Endothelial cell of umbilical vein (primary cell): ENCODE measurements around the gene ANKRD28. TPM values are rescaled to one million over a fixed set of nuclear protein-coding genes. Genes with fewer than 3 reads are reported as not detected.
"Not testable (repeated sequence)": the region's sequence is repeated elsewhere in the genome, so short reads cannot be mapped to it uniquely, and the experiment has no call there.

Experiments used
- BruUV-seq: library from RNA; stranded (reverse); fragments of 400-500 nt; replicated peaks from 2 replicates; lab custom pipeline; 2021; lab: Mats Ljungman, UMichigan
- CTCF ChIA-PET: fragments of 300-600, 350-600 bp; sonication (Branson Sonifier 250); formaldehyde crosslinking; loops from one replicate; lab custom pipeline; 2021; ENCODE audit warnings: antibody characterized with exemption, inconsistent platforms; lab: Charles Lee
- POLR2A ChIA-PET: fragments of 300-600, 350-600 bp; sonication (Branson Sonifier 250); formaldehyde crosslinking; loops from one replicate; lab custom pipeline; 2021; ENCODE audit warnings: antibody characterized with exemption, inconsistent platforms; lab: Charles Lee
- DNase-seq: peaks from one replicate; pipeline ENCODE4 v3.0.0-alpha.2; 2011; ENCODE audit warnings: low read depth, low spot score
- FAIRE-seq: peaks from 2 replicates; lab custom pipeline; 2011; peaks lifted over from hg19 to GRCh38; lab: Jason Lieb, UNC
- H2AFZ ChIP-seq: 2 replicates; pipeline ENCODE4 v1.6.0; 2012; ENCODE audit warnings: low read depth, low read length, control low read depth, inconsistent platforms
- H3K27ac ChIP-seq: 2 replicates; pipeline ENCODE4 v1.5.1; 2011; ENCODE audit warnings: low read depth, mild to moderate bottlenecking, control low read depth, low read length, moderate library complexity; ENCODE audit not compliant: insufficient read depth
- H3K27me3 ChIP-seq, 2 experiments: 2 replicates each; pipeline versions ENCODE4 v1.6.0 to v1.6.1; 2011; ENCODE audit warnings: low read length in 2 of 2, mixed read lengths in 1 of 2; ENCODE audit not compliant: control insufficient read depth in 2 of 2, insufficient read depth in 2 of 2
- H3K36me3 ChIP-seq, 2 experiments: 2 replicates in 1 of 2; 3 replicates in 1 of 2; pipeline ENCODE4 v1.5.1; 2011; ENCODE audit warnings: low read length in 2 of 2, mild to moderate bottlenecking in 1 of 2, moderate library complexity in 1 of 2; ENCODE audit not compliant: control insufficient read depth in 2 of 2, insufficient read depth in 2 of 2; ENCODE audit errors: extremely low read depth in 1 of 2
- H3K4me1 ChIP-seq: 3 replicates; pipeline ENCODE4 v1.5.1; 2011; ENCODE audit warnings: mild to moderate bottlenecking, low read length; ENCODE audit not compliant: control insufficient read depth, insufficient read depth; ENCODE audit errors: extremely low read depth
- H3K4me2 ChIP-seq: 2 replicates; pipeline ENCODE4 v1.6.1; 2011; ENCODE audit warnings: low read length, control low read depth, mixed read lengths; ENCODE audit not compliant: insufficient read depth
- H3K4me3 ChIP-seq, 3 experiments: fragments of 200-600 bp in 1 of 3; sonication (generic), shearing (Covaris generic) in 1 of 3; replicated peaks in 1 of 3; 2 replicates each; pipeline ENCODE4 v1.5.1; 2011 to 2016; ENCODE audit warnings: control low read depth in 3 of 3, low read length in 3 of 3, mild to moderate bottlenecking in 2 of 3, inconsistent platforms in 1 of 3, low read depth in 1 of 3, moderate library complexity in 1 of 3; ENCODE audit not compliant: insufficient read depth in 1 of 3
- H3K79me2 ChIP-seq: 2 replicates; pipeline ENCODE4 v1.6.0; 2012; ENCODE audit warnings: low read length, inconsistent platforms; ENCODE audit not compliant: control insufficient read depth, insufficient read depth
- H3K9ac ChIP-seq: replicated peaks from 2 replicates; pipeline ENCODE3; 2011; ENCODE audit warnings: low read length, control low read depth; ENCODE audit not compliant: insufficient read depth; ENCODE audit errors: extremely low read depth
- H3K9me1 ChIP-seq: replicated peaks from 3 replicates; pipeline ENCODE4 v1.6.0; 2011; ENCODE audit warnings: mild to moderate bottlenecking, low read length; ENCODE audit not compliant: control insufficient read depth, insufficient read depth; ENCODE audit errors: extremely low read depth
- H3K9me3 ChIP-seq: replicated peaks from 2 replicates; pipeline ENCODE4 v1.5.1; 2012; ENCODE audit warnings: low read length, inconsistent platforms; ENCODE audit not compliant: control insufficient read depth, insufficient read depth
- H4K20me1 ChIP-seq: replicated peaks from 2 replicates; pipeline ENCODE3; 2011; ENCODE audit warnings: mild to moderate bottlenecking, low read length; ENCODE audit not compliant: control insufficient read depth, insufficient read depth; ENCODE audit errors: extremely low read depth
- CTCF ChIP-seq, 2 donors: IDR thresholded peaks; 1 replicate in 1 of 2; 2 replicates in 1 of 2; pipeline ENCODE4 v1.5.1; 2011; ENCODE audit warnings: low read length in 2 of 2, mild to moderate bottlenecking in 2 of 2, moderate library complexity in 2 of 2, control low read depth in 1 of 2, inconsistent platforms in 1 of 2, low read depth in 1 of 2; ENCODE audit not compliant: insufficient read depth in 1 of 2; ENCODE audit errors: extremely low read depth in 1 of 2
- EZH2 ChIP-seq: IDR thresholded peaks from 2 replicates; pipeline ENCODE4 v1.6.1; 2012; ENCODE audit warnings: borderline replicate concordance, low read depth, mild to moderate bottlenecking, moderate library complexity, low read length, inconsistent platforms; ENCODE audit not compliant: severe bottlenecking
- FOS ChIP-seq: IDR thresholded peaks from 2 replicates; pipeline ENCODE4 v1.6.1; 2011; ENCODE audit warnings: mild to moderate bottlenecking, low read length, moderate library complexity, borderline replicate concordance; ENCODE audit not compliant: insufficient read depth
- GATA2 ChIP-seq: IDR thresholded peaks from 2 replicates; pipeline ENCODE4 v1.7.0; 2011; ENCODE audit warnings: low read depth, mild to moderate bottlenecking, moderate library complexity, mixed read lengths, low read length; ENCODE audit not compliant: insufficient read length, insufficient read depth
- JUN ChIP-seq: IDR thresholded peaks from 2 replicates; pipeline ENCODE4 v1.6.1; 2011; ENCODE audit warnings: borderline replicate concordance, low read depth; ENCODE audit not compliant: insufficient read length, insufficient read depth
- MYC ChIP-seq: IDR thresholded peaks from one replicate; pipeline ENCODE4 v1.6.1; 2011; ENCODE audit warnings: mild to moderate bottlenecking, low read depth, low read length
- POLR2A ChIP-seq: IDR thresholded peaks from 2 replicates; pipeline ENCODE4 v1.6.1; 2012; ENCODE audit warnings: low read depth, mild to moderate bottlenecking, control low read depth, low read length
- POLR2AphosphoS5 ChIP-seq: IDR thresholded peaks from 2 replicates; pipeline ENCODE4 v1.6.1; 2012; ENCODE audit warnings: low read depth, mild to moderate bottlenecking, control low read depth, low read length, moderate library complexity; ENCODE audit not compliant: insufficient read depth
- dilution Hi-C: fragments of 300-500 bp; cut with MboI; formaldehyde crosslinking; loops from one replicate; pipeline ENCODE4 v1.15.0; 2019; ENCODE audit warnings: low sequenced_read_pairs; ENCODE audit not compliant: extremely low pct_ligation_motif_present
- intact Hi-C: fragments of 100-400 bp; cut with micrococcal nuclease; formaldehyde crosslinking; loops from one replicate; pipeline ENCODE4 v1.10.0; 2022
- polyA plus RNA-seq, 4 experiments: library from polyadenylated mRNA; depleted of rRNA in 3 of 4; stranded (reverse) in 3 of 4; unstranded in 1 of 4; fragments of >200 nt; gene quantifications; 2 replicates each; pipeline versions ENCODE4 v1.2.1 to v1.2.3, GENCODE V29; 2011 to 2012; ENCODE audit warnings: missing spikeins in 1 of 4
- total RNA-seq: library from RNA; stranded (reverse); gene quantifications from 2 replicates; pipeline ENCODE4 v1.2.3, GENCODE V29; 2021
- TF ChIP-seq, protein P1 (sequence below): IDR thresholded peaks from 2 replicates; pipeline ENCODE4 v1.6.1; 2011; ENCODE audit not compliant: insufficient read depth, insufficient read length

Gene ANKRD28
- total and polyA plus RNA-seq, 2 donors (not counting 3 experiments of a cell fraction or from before 2014, with no cell fraction given) = 36.7 to 97.3 TPM

- POLR2A ChIA-PET, FAIRE-seq, H3K27me3 ChIP-seq, H3K9ac ChIP-seq, H3K27ac ChIP-seq, H3K79me2 ChIP-seq, BruUV-seq, CTCF ChIA-PET, H2AFZ ChIP-seq, intact Hi-C loops, dilution Hi-C loops, DNase-seq, H4K20me1 ChIP-seq, H3K36me3 ChIP-seq, H3K9me1 ChIP-seq, H3K9me3 ChIP-seq, H3K4me3 ChIP-seq, H3K4me2 ChIP-seq, H3K4me1 ChIP-seq: not testable (repeated sequence)
Measured at GRCh38 chr3:15841091-15841973, 43.6 kb upstream of the ANKRD28 start.

- Histone ChIP-seq H4K20me1 (no peaks in the 10 kb centered on the region), H3K4me3 (no peak overlapping the region), H3K4me1 (no peaks in the 10 kb centered on the region), H3K9me1 (no peaks in the 10 kb centered on the region), H3K27ac (no peak overlapping the region), H3K27me3 (no peaks in the 10 kb centered on the region), H3K9ac (no peak overlapping the region), H3K9me3 (no peaks in the 10 kb centered on the region), H2AFZ (no peak overlapping the region), H3K4me2 (no peak overlapping the region), H3K79me2 (peaks cover 8% of the 10 kb centered on the region), H3K36me3 (no peaks in the 10 kb centered on the region)
- TF ChIP-seq JUN (no peak), EZH2 (no peak), FOS (no peak), MYC (no peak), POLR2AphosphoS5 (no peak), CTCF (IDR thresholded peaks at IDR 0.05; ENCODE audit: extremely low read depth in 1 of 2, insufficient read depth in 1 of 2, low read depth in 1 of 2, low read length in 2 of 2) (no peak), POLR2A (no peak), GATA2 (no peak)
- TF ChIP-seq, protein P1, sequence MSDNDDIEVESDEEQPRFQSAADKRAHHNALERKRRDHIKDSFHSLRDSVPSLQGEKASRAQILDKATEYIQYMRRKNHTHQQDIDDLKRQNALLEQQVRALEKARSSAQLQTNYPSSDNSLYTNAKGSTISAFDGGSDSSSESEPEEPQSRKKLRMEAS = no peak
- CTCF ChIA-PET = no interaction called here
- POLR2A ChIA-PET = no interaction called here
- dilution Hi-C loops (no loop called here), intact Hi-C loops (no loop called here)
- DNase-seq = no peak
- FAIRE-seq = no peak
- BruUV-seq = no TSS peak
Measured at GRCh38 chr3:15839568-15839967, 41.8 kb upstream of the ANKRD28 start.
